ENCODE results near the gene PLSCR4.

PLSCR4 gene

DNA sequence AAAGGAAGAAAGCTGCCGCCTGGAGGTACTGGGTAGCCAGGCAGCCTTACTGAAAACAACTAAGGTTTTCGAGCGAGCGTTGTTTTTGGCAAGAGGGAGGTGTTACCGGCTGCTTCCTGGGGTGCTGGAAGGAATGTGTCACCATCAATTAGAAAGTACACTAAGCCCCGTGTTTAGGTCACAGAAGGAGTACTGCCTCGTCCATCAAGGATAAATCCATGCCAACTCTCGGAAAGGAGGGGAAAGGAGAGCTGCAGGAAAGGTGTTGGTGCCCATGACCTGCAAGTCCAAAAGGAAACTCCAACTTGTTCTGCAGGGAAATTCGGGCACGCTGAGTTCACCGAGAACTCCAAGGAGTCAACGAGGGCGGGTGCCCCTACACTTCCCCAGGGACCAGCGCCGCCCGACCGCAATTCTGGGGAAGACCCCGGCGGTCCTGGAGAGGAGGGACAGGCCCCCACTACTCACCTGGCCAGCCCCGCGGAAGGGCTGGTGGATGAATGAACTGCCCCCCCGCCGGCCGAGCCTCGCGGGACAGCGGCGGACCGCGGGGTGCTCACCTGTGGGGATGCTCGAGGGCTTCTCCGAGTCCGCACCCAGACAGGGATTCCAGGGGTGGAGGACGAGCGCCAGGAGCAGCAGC is 90.5 kb downstream of the PLSCR4 start:
- peak; percentile 5 for DNase-seq

DNA sequence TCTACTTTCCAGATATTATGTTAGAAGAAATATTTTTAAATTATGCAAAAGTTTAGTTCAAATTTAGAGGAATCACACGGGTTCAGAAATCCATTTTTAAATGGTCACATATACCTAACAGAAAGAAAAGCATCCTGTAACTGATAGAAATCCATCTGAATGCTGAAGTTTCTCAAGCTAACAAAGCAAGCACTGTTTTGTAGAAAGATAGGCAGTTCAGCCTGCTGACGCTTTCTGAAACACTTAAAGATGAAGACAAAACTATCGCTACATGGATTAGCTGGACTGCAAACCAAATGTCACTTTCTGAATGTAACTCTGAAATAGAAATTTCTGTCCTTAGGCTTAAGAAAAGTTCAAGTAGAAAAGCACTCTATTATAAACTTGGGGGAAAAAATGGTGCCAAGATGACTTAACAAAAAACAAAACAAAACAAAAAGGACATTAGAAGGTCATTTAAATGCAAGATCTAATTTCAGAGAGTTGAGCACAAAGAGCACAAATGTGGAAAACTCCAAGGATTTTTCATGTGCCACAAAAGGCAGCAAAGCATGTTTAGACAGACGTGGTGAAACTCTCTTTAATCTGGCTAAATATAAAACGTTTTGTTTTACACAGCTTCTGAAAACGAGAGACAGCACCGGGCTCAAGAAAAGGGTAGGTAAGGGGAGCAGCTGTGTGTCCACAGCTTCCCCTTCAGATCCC is 91.1 kb downstream of the PLSCR4 start:
- DNase-seq, result no peak

DNA sequence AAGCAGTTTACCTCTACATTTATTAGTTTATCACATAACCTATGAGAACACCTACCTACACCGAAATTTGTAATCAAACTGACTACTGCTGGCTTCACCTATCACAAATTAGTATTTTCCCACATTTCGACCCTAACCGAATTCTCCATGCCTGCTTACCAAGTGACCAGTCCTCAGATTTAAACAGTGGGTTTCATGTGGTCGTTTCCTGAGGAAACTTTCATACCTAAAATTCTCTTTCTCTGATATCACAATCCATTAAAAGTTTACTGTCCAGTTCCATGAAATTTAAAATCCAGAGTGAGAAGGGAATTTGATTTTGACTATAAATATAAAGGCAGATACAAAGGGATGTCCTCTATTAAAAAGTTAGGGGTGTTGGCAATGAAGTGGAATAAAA is 91.9 kb downstream of the PLSCR4 start:
- no peak for DNase-seq

DNA sequence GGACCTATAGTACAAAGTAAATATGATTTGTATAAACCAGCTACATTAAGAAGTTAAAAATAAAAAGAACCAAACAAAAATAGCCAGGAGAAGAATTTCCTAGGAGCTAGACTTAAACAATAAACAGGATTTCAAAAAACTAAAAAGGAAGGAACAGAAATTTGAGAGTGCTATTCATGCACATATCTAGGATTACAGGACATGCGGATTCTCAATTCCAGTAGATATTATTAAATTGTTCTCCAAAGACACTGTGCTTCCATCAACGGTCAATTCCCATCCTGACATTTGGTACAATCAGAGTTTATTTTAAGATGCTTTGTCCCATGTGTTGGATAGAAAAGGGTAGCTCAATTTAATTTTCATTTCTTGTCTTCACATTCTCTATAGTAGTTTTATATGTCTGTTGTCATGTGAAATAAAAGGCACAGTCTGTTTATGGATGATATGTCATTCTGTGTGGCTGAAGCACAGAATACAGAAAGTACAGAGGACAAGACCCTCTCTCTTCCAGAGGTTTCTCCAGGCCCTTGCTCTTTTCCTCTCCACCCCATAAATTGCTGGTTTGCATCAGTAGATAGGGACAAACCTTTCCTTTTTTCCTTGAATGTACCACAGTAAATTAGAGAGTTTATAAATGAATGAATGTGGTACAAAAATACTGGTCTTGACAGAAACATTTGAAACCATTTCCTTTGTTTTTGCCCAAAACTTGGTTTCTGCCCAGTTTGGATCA is 93.4 kb downstream of the PLSCR4 start:
- DNase-seq, result no peak

DNA sequence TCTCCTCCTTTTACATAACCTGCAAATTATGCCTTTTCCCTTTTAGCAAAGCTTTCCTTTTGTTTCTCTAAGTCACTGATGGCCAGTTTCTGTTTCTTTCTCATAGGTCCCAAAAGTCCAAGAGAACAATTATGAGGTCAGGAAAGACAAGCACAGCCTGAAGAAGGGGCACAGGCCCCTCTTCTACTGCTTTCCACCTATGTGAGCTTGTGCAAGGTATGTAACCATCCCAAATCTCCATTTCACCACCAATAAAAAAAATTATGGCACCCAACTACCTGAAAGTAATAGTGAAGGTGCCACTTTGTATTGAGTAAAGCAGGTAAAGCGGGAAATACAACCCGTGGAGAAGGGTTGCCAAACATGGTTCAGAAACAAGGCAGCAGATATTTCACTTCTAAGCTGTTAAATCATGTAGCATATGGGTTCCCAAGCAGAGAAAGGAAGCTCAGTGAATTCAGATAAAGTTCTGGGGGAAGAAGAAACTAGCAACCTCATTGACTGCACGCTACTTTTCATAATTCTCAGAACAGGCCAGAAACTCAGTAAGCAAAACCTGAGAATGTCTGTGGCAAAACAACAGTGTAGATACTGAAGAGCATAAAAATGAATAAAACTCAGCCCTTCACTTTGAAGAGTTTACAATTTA is 94.1 kb downstream of the PLSCR4 start:
- no peak for DNase-seq

DNA sequence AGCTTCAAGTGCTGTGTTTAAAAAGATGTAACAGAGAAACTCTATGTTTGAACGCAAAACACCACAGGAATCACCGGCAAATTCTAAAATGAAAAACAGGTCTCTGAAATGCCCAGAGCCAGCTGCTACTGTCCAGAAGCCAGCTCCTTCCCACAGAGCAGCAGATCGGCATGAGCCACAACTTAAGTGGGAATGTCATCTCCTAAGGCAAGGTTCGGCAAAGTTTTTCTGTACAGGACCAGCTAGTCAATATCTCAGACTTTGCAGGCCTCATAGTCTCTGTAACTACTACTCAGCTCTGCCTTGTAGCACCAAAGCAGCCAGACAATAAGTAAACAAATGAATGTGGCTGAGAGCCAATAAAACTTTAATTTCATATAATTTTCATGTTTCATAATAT is 94.8 kb downstream of the PLSCR4 start:
- DNase-seq, result no peak

DNA sequence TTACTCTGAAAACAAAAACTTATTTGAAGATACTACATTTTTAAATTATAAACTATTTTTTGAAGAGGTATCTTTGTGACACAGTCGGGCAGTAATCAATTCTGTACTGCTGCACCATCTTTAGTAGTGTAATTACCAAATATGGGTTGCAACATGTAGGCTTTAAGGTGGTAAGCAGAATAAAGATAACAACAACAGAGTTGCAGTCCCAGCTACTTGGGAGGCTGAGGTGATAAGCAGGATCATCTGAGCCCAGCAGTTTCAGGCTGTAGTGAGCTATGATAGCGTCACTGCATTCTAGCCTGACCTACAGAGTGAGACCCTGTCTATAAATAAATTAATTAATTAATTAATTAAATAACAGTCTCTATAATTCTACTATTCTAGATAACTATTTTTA is 95.9 kb downstream of the PLSCR4 start:
- no peak for DNase-seq

DNA sequence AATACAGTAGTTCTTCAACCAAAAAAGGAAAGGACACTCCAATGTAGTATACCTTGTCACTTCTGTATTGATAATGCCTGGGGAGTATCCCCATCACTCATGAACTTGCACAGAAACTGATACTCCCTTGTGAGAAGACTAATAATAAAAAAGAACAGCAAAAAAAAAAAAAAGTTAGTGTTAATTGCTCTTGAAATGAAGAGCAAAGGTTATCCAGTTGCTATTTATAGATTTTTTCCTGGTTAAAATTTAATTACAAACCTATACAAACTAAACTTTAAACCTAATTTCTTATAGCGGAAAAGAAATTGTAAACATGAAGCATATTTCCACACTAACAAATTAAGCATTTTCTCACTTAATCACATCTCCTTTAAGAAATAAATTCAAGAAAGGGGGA is 96.6 kb downstream of the PLSCR4 start:
- no peak for DNase-seq

DNA sequence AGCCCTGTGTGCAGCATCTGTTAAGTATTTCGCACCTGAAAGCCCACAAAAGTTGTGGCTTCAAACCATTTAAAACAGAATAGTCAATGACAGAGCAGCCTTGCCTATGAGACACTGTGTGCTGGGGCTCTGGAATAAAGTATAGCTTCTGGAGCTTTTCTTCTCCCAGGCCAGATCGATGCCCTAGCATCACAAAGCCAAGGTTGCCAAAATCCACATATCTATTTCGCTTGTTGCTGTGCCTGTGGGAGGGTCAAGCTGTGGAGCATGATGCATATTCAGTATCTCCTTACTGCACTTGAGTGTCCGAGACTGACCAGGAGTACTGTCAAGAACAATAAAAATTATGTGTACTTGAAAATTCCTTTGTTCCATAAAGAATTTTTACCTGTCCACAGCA is 97.5 kb downstream of the PLSCR4 start:
- no peak for DNase-seq

DNA sequence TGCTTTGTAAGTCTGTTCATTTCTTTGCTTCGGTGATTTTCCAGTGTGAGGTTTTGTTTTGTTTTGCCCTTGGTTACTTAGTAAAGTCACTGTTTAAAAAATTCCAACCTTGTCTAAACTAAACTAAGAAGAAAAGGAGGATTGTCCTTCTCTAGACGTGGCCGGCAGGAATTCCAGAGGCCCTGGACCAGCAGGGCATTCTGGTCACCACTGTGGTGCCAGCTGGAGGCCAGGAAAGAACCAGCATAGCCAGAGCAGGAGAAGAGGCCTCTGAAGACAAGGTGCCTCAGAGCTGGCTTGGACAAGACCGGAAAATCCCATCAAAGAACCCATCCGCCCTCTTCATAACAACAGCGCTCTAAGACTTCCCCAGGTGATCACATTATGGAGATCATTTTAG is 98.1 kb downstream of the PLSCR4 start:
- no peak for DNase-seq

DNA sequence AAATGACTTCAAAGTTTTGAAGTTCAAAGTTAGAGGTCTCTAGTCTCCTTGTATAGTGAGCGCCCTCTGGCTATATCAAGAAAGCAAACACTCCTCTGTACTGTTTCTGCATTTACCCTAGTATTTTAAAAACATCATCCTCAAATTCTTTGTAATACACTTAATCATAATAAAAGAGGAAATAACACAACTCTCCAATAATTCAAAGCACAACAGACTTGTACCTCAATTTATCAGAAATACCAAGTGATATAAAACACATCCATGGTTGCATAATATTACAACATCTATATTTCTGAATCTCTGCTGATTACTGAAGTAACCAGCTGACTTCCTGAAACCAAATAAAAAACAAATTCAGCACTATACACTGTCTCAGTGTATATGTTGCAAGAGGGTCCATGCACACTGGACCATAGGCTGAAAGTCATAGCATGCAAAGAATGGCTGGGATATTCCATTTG is 102.4 kb downstream of the PLSCR4 start:
- peak; percentile 65 for DNase-seq

DNA sequence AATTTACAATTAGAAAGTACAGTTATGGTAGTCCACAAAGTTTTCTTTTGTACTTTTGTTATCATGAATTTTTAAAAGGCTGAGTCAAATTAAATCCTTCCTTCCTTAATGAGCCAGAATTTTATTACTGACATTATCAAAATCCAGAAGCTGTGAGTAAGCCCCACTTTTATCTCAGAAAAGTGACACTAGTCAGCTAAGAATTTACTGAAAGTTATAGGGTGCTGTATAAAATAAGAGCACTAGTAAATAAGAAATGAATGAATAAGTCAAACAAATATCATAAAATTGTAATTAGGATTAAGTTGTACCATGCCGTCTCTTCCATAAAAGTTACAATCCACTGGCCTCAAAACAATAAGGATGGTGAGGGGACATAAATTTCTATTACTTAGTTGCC is 105.3 kb downstream of the PLSCR4 start:
- no peak for DNase-seq

DNA sequence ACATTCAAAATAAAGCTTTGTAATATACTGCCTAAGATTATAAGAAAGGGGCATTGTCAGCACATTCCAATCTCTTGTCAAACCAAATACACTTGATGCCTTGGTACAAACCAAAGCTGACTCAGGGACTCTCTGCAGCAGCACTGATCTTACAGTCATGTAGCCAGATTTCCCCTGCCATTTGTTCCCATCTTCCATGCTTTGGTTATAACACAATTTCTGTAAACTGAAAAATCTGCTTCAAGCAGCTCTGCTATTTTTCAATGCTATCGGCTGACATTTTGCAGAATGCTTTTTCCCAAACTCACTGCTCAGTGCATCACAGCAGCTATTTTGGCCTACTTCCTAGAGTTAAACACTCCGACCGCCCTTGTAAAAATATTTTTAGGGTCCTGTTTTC is 108.1 kb downstream of the PLSCR4 start:
- DNase-seq, result no peak
